Measurements from ENCODE around the gene GSTA3. TPM values are rescaled to one million over a fixed set of nuclear protein-coding genes. Genes with fewer than 3 reads are reported as not detected.

Gene GSTA3
- total and polyA plus RNA-seq, 2 of the 13 experiments (the other 11 are each of a cell fraction or from before 2014, with no cell fraction given), result not detected

DNA sequence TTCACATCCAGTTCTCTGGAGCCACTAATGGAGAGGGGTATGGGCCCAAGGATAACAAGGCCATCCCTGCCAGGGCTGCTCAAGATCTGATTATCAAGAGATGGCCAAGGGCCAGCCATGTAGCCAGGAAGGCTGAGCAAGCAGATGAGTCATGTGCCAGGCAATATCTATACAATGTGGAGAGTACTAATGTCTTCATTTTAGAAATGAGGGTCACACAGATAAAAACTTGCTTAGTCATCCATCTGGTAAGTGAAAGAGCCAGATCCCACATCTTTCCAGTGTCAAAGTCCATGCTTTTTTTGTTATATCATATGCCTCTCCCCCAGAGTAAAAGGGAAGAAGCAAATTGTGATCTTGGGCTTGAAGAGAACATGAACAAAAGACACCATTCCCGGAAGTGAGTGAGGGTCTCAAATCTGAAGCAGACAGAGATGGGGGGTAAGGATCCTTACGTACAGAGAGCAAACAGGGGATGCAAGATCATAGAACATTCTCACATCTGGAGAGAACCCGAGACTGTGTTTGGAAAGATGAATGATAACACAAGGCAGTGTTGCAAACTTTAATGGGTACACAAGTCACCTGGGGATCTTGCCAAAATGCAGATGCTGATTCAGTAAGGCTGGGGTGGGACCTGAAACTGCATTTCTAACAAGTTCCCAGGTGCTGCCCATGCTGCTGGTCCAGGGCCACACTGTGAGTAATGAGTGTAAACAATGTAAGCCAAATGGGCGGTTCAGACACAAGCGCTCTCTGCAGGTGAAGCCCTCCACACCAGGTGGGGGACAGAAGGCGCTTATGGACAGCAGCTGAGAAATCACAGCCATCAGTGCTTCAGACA, 20.0 kb upstream of the GSTA3 start (continued):
- TF ChIP-seq, protein P1, sequence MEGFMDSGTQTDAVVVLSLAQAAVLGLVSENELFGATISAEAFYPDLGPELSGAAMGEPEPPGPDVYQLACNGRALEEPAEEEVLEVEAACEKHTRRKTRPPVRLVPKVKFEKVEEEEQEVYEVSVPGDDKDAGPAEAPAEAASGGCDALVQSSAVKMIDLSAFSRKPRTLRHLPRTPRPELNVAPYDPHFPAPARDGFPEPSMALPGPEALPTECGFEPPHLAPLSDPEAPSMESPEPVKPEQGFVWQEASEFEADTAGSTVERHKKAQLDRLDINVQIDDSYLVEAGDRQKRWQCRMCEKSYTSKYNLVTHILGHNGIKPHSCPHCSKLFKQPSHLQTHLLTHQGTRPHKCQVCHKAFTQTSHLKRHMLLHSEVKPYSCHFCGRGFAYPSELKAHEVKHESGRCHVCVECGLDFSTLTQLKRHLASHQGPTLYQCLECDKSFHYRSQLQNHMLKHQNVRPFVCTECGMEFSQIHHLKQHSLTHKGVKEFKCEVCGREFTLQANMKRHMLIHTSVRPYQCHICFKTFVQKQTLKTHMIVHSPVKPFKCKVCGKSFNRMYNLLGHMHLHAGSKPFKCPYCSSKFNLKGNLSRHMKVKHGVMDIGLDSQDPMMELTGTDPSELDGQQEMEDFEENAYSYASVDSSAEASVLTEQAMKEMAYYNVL (CRISPR knock-in tag; IDR thresholded peaks at IDR 0.05; ENCODE audit: borderline replicate concordance), result no peak
- TF ChIP-seq CREB1 (IDR thresholded peaks at IDR 0.05), result no peak
- peak; percentile 23; the same call in 1 of the 2 replicates for TF ChIP-seq CREB1 (CRISPR knock-in tag; IDR thresholded peaks at IDR 0.05)
- TF ChIP-seq ZNF747 (CRISPR knock-in tag; IDR thresholded peaks at IDR 0.05; ENCODE audit: borderline replicate concordance), result no peak
- no peak for TF ChIP-seq ZFP36L1 (CRISPR knock-in tag; IDR thresholded peaks at IDR 0.05)
- TF ChIP-seq ARNTL (CRISPR knock-in tag; IDR thresholded peaks at IDR 0.05), result no peak
- 0 out of 2 replicates have a peak, but pooled peaks have one; percentile 33 for TF ChIP-seq ZNF256 (CRISPR knock-in tag; conservative IDR thresholded peaks at IDR 0.05)
- no peak for TF ChIP-seq NCOA2 (CRISPR knock-in tag; IDR thresholded peaks at IDR 0.05)
- TF ChIP-seq, protein P2, sequence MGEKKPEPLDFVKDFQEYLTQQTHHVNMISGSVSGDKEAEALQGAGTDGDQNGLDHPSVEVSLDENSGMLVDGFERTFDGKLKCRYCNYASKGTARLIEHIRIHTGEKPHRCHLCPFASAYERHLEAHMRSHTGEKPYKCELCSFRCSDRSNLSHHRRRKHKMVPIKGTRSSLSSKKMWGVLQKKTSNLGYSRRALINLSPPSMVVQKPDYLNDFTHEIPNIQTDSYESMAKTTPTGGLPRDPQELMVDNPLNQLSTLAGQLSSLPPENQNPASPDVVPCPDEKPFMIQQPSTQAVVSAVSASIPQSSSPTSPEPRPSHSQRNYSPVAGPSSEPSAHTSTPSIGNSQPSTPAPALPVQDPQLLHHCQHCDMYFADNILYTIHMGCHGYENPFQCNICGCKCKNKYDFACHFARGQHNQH (CRISPR knock-in tag; IDR thresholded peaks at IDR 0.05), result no peak
- TF ChIP-seq MIXL1 (CRISPR knock-in tag; IDR thresholded peaks at IDR 0.05), result no peak
- TF ChIP-seq PCBP1 (IDR thresholded peaks at IDR 0.05; ENCODE audit: borderline replicate concordance, low read depth, low read length), result no peak
- no peak for TF ChIP-seq ZNF432 (CRISPR knock-in tag; IDR thresholded peaks at IDR 0.05; ENCODE audit: borderline replicate concordance)
- TF ChIP-seq SMAD1 (CRISPR knock-in tag; IDR thresholded peaks at IDR 0.05; ENCODE audit: borderline replicate concordance, low read depth), result no peak
- TF ChIP-seq, protein P3, sequence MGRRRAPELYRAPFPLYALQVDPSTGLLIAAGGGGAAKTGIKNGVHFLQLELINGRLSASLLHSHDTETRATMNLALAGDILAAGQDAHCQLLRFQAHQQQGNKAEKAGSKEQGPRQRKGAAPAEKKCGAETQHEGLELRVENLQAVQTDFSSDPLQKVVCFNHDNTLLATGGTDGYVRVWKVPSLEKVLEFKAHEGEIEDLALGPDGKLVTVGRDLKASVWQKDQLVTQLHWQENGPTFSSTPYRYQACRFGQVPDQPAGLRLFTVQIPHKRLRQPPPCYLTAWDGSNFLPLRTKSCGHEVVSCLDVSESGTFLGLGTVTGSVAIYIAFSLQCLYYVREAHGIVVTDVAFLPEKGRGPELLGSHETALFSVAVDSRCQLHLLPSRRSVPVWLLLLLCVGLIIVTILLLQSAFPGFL (CRISPR knock-in tag; IDR thresholded peaks at IDR 0.05), result no peak
- TF ChIP-seq, protein P4, sequence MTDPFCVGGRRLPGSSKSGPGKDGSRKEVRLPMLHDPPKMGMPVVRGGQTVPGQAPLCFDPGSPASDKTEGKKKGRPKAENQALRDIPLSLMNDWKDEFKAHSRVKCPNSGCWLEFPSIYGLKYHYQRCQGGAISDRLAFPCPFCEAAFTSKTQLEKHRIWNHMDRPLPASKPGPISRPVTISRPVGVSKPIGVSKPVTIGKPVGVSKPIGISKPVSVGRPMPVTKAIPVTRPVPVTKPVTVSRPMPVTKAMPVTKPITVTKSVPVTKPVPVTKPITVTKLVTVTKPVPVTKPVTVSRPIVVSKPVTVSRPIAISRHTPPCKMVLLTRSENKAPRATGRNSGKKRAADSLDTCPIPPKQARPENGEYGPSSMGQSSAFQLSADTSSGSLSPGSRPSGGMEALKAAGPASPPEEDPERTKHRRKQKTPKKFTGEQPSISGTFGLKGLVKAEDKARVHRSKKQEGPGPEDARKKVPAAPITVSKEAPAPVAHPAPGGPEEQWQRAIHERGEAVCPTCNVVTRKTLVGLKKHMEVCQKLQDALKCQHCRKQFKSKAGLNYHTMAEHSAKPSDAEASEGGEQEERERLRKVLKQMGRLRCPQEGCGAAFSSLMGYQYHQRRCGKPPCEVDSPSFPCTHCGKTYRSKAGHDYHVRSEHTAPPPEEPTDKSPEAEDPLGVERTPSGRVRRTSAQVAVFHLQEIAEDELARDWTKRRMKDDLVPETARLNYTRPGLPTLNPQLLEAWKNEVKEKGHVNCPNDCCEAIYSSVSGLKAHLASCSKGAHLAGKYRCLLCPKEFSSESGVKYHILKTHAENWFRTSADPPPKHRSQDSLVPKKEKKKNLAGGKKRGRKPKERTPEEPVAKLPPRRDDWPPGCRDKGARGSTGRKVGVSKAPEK (CRISPR knock-in tag; IDR thresholded peaks at IDR 0.05; ENCODE audit: borderline replicate concordance), result no peak
- TF ChIP-seq, protein P5, sequence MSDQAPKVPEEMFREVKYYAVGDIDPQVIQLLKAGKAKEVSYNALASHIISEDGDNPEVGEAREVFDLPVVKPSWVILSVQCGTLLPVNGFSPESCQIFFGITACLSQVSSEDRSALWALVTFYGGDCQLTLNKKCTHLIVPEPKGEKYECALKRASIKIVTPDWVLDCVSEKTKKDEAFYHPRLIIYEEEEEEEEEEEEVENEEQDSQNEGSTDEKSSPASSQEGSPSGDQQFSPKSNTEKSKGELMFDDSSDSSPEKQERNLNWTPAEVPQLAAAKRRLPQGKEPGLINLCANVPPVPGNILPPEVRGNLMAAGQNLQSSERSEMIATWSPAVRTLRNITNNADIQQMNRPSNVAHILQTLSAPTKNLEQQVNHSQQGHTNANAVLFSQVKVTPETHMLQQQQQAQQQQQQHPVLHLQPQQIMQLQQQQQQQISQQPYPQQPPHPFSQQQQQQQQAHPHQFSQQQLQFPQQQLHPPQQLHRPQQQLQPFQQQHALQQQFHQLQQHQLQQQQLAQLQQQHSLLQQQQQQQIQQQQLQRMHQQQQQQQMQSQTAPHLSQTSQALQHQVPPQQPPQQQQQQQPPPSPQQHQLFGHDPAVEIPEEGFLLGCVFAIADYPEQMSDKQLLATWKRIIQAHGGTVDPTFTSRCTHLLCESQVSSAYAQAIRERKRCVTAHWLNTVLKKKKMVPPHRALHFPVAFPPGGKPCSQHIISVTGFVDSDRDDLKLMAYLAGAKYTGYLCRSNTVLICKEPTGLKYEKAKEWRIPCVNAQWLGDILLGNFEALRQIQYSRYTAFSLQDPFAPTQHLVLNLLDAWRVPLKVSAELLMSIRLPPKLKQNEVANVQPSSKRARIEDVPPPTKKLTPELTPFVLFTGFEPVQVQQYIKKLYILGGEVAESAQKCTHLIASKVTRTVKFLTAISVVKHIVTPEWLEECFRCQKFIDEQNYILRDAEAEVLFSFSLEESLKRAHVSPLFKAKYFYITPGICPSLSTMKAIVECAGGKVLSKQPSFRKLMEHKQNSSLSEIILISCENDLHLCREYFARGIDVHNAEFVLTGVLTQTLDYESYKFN (CRISPR knock-in tag; conservative IDR thresholded peaks at IDR 0.05), result no peak
- no peak for TF ChIP-seq ZNF724P (CRISPR knock-in tag; IDR thresholded peaks at IDR 0.05; ENCODE audit: borderline replicate concordance)

Data from HepG2 (cell line).